ENCODE measurements around the gene SYNGAP1. TPM values are rescaled to one million over a fixed set of nuclear protein-coding genes. Genes with fewer than 3 reads are reported as not detected.

SYNGAP1 gene
- total RNA-seq, 1 donor from 2014 or later, result 33.7 TPM

GRCh38 chr6:33452496-33452895, 32.6 kb downstream of the SYNGAP1 start:
- Histone ChIP-seq H3K36me3 (peaks cover 7 to 17% of the 10 kb centered on the region in 2 donors), H3K27ac (no peak overlapping the region), H3K4me3 (no peak overlapping the region), H3K27me3 (no peaks in the 10 kb centered on the region), H3K4me1 (peaks cover 6 to 17% of the 10 kb centered on the region in 2 donors), H3K9me3 (no peaks in the 10 kb centered on the region)
- DNase-seq (ENCODE audit: low spot score in 2 of 2), result no peak
- no peak for TF ChIP-seq CTCF (IDR thresholded peaks at IDR 0.05)
- intact Hi-C loops (cut with DNase I), result loop anchor here (5.0 kb wide), 1 partner anchor 120 kb away; no protein-coding TSS in a partner anchor

DNA sequence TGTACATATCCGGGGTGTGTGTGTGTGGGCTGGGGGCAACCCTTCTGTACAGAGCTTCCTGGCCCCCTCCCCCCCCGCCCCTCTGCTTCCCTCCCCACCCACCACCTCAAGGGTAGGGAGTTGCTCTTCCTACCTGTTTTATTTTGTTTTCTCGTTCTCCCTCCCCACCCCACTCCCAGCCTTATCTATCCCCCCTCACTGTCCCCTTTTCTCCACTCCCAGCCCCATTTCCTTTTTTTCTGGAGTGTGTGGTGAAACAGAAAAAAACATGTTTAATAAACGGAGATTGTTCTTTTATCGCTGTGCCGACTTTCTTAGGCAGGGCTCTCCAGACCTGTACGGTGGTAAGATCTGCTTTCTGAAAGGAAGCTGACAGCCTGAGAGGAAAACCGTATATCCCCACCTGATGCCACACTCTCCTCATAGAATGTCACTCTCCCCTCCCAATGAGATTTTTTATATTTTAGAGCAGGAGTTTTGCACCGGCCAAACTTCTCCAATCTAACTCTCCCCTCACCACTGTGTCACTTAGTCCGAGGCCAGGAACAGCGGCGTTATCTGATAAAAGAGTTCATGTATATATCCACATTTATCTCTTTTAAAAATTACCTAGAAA, 33.6 kb downstream of the SYNGAP1 start:
- H3K27me3 ChIP-seq, result no peaks in the 10 kb centered on the region
- no peaks in the 10 kb centered on the region for H3K9me3 ChIP-seq
- H3K4me3 ChIP-seq, result peak overlapping the region; percentile 87 to 94
- peak overlapping the region; percentile 70 to 73 for H3K27ac ChIP-seq
- peaks cover 6 to 9% of the 10 kb centered on the region in 2 donors for H3K36me3 ChIP-seq
- TF ChIP-seq CTCF (IDR thresholded peaks at IDR 0.05), result no peak
- intact Hi-C loops (cut with DNase I), result loop anchor here (1.0 to 5.0 kb wide), 5 partner anchors 25 to 258 kb away; partner anchors contain the start of genes KIFC1, PHF1 and UQCC2
- peaks cover 6 to 17% of the 10 kb centered on the region in 2 donors for H3K4me1 ChIP-seq
- DNase-seq (ENCODE audit: low spot score in 2 of 2), result no peak

DNA sequence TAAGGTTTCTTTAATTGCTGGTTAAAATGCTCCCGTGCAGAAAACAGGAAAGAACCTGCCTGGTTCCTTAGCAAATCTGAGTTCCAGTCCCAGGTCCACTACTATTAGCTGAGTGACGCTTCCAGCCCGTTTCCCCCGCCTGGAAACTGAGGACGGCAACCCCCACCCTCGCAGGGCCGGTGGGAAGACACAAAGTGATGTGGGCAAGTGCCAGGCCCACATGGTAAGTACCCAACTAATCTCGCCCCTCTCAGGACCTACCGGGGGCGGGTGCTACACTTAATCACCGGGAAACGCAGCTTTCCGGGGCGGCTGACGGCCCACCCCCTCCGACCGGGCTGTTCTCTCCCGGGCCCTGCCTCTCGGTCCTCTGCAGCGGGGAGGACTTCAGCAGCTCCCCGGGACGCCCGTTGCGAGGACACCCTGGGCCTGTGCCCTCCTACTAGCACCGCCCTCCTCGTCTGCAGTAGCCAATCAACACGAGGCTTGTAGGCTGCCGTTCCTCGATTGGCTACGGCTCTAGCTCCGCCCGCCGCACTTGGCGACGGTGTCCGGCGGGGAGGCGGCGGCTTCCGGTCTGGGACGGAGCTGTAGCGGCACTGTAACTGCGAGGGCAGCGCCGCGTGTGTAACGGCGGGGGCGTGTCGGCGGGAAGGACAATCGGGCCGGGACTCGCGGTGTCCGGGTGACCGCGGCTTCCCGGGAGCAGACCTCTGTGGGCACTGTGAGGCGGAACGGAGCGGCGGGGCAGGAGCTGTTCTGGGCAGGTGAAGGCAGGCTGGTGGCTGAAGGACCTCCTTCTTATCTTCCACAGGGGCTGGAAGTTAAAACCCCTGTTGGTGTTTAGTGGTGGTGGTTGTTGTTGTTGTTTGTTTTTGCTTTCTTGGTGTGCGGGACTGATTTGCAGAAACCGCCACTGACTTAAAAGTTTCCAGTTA, 34.4 kb downstream of the SYNGAP1 start, which contains the start of gene ZBTB9:
Gene ZBTB9, plus strand, starts transcription at position 568 of the 938 bp plus-strand sequence. CDS start 525 bp downstream, outside the sequence.
- Histone ChIP-seq H3K36me3 (peaks cover 0 to 2% of the 10 kb centered on the region in 2 donors), H3K4me3 (peak within 1 kb of the TSS; percentile 87 to 94), H3K9me3 (no peaks in the 10 kb centered on the region), H3K27me3 (no peaks in the 10 kb centered on the region), H3K27ac (peak within 1 kb of the TSS; percentile 70 to 73), H3K4me1 (peaks cover 6 to 17% of the 10 kb centered on the region in 2 donors)
- peak; percentile 92 to 98 for DNase-seq (ENCODE audit: low spot score in 2 of 2)
- intact Hi-C loops (cut with DNase I), result loop anchor here (1.0 to 5.0 kb wide), 5 partner anchors 25 to 257 kb away; partner anchors contain the start of genes KIFC1, PHF1 and UQCC2
- TF ChIP-seq CTCF (IDR thresholded peaks at IDR 0.05), result no peak

DNA sequence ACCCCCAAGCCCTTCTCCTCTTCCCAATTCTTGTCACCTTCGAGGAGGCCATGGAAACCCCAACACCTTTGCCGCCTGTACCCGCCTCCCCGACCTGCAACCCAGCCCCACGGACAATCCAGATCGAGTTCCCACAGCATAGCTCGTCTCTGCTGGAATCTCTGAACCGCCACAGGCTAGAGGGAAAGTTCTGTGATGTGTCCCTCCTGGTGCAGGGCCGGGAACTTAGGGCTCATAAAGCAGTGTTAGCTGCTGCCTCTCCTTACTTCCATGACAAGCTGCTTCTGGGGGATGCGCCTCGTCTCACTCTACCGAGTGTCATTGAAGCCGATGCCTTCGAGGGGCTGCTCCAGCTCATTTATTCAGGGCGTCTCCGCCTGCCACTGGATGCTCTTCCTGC, 35.2 kb downstream of the SYNGAP1 start:
- H3K36me3 ChIP-seq, result no peaks in the 10 kb centered on the region
- H3K9me3 ChIP-seq, result no peaks in the 10 kb centered on the region
- no peak for DNase-seq (ENCODE audit: low spot score in 2 of 2)
- H3K4me1 ChIP-seq, result peaks cover 6 to 17% of the 10 kb centered on the region in 2 donors
- TF ChIP-seq CTCF (IDR thresholded peaks at IDR 0.05), result no peak
- no peaks in the 10 kb centered on the region for H3K27me3 ChIP-seq
- peak overlapping the region; percentile 87 to 94 for H3K4me3 ChIP-seq
- no peak overlapping the region for H3K27ac ChIP-seq
- intact Hi-C loops (cut with DNase I), result loop anchor here (2.0 kb wide), 2 partner anchors 26 to 44 kb away; partner anchors contain the start of gene PHF1

DNA sequence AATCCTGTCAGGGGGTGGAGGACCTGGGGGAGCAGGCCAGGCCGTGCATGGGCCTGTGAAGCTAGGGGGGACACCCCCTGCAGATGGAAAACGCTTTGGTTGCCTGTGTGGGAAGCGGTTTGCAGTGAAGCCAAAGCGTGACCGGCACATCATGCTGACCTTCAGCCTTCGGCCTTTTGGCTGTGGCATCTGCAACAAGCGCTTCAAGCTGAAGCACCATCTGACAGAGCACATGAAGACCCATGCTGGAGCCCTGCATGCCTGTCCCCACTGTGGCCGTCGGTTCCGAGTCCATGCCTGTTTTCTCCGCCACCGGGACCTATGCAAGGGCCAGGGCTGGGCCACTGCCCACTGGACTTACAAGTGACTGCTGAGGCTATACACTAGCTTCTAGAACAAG, 36.3 kb downstream of the SYNGAP1 start:
- Histone ChIP-seq H3K9me3 (no peaks in the 10 kb centered on the region), H3K27ac (no peak overlapping the region), H3K4me3 (no peak overlapping the region), H3K27me3 (no peaks in the 10 kb centered on the region), H3K4me1 (peaks cover 6 to 17% of the 10 kb centered on the region in 2 donors), H3K36me3 (no peaks in the 10 kb centered on the region)
- no peak for TF ChIP-seq CTCF (IDR thresholded peaks at IDR 0.05)
- no peak for DNase-seq (ENCODE audit: low spot score in 2 of 2)
- intact Hi-C loops (cut with DNase I), result no loop called here
